ENCODE data around the gene FBXO21. TPM values are rescaled to one million over a fixed set of nuclear protein-coding genes. Genes with fewer than 3 reads are reported as not detected.
A peak's percentile ranks its signal among the peaks of the same experiment; 100 is the strongest.

The FBXO21 gene
- 10 to 100 TPM; 80.2 to 95.8 (median 81.9) TPM for total RNA-seq

GRCh38 chr12:117190210-117190781 is at the start of gene FBXO21:
FBXO21 (minus strand) TSS chr12:117190470; CDS start chr12:117190456, 14 bp downstream.
- H3K36me3 ChIP-seq: peaks cover 0 to 19% of the 10 kb centered on the region in 2 donors
- H3K4me3 ChIP-seq: peak within 1 kb of the TSS; percentile 69 to 88
- TF ChIP-seq POLR2AphosphoS5 (IDR thresholded peaks at IDR 0.05) (peak; percentile 80), EP300 (IDR thresholded peaks at IDR 0.05) (no peak), POLR2A (IDR thresholded peaks at IDR 0.05) (peak; percentile 74 to 86)
- WGBS, 2 donors (ENCODE audit: low coverage in 1 of 2): 0 to 7% methylated on average over 3 to 10 of the region's 59 CpGs
- peak within 1 kb of the TSS in 3 of 4 donors; percentile 80 to 88 (median 83) for H3K27ac ChIP-seq
- H3K27me3 ChIP-seq: no peaks in the 10 kb centered on the region
- ATAC-seq: peak; percentile 98
- H3K4me1 ChIP-seq: peaks cover 0 to 26% (median 6%) of the 10 kb centered on the region in 3 donors
- H3K9me3 ChIP-seq: no peaks in the 10 kb centered on the region

GRCh38 chr12:117236456-117237001 is 46.3 kb upstream of the FBXO21 start:
- whole genome bisulfite sequencing, 2 donors (ENCODE audit: low coverage in 1 of 2): 0 to 13% methylated on average over 3 to 7 of the region's 13 CpGs
- Histone ChIP-seq H3K27me3 (peaks cover 65% of the 10 kb centered on the region), H3K9me3 (no peaks in the 10 kb centered on the region), H3K27ac (no peak overlapping the region), H3K4me1 (no peaks in the 10 kb centered on the region), H3K36me3 (no peaks in the 10 kb centered on the region), H3K4me3 (no peak overlapping the region)
- ATAC-seq: no peak
- TF ChIP-seq CTCF (IDR thresholded peaks at IDR 0.05): peak in 2 of 4 experiments; percentile 45 to 70
- no peak for TF ChIP-seq POLR2AphosphoS5 (IDR thresholded peaks at IDR 0.05)

GRCh38 chr12:117235261-117235660 is 45.0 kb upstream of the FBXO21 start:
- Histone ChIP-seq H3K4me1 (no peaks in the 10 kb centered on the region), H3K4me3 (no peak overlapping the region), H3K27ac (no peak overlapping the region), H3K36me3 (no peaks in the 10 kb centered on the region), H3K27me3 (peaks cover 73% of the 10 kb centered on the region), H3K9me3 (no peaks in the 10 kb centered on the region)
- no peak for TF ChIP-seq POLR2AphosphoS5 (IDR thresholded peaks at IDR 0.05)
- TF ChIP-seq EP300 (IDR thresholded peaks at IDR 0.05): no peak
- TF ChIP-seq CTCF (IDR thresholded peaks at IDR 0.05): no peak
- TF ChIP-seq POLR2A (IDR thresholded peaks at IDR 0.05): no peak
- 17 to 61% methylated on average over 2 of the region's 2 CpGs for WGBS, 2 donors (ENCODE audit: low coverage in 1 of 2)
- ATAC-seq: no peak

- TF ChIP-seq EP300 (IDR thresholded peaks at IDR 0.05): no peak
- TF ChIP-seq POLR2AphosphoS5 (IDR thresholded peaks at IDR 0.05): no peak
- no peak for TF ChIP-seq POLR2A (IDR thresholded peaks at IDR 0.05)
- no peak for TF ChIP-seq CTCF (IDR thresholded peaks at IDR 0.05)
- ATAC-seq: no peak
- Histone ChIP-seq H3K27me3 (peaks cover 75% of the 10 kb centered on the region), H3K9me3 (no peaks in the 10 kb centered on the region), H3K27ac (no peak overlapping the region), H3K4me1 (no peaks in the 10 kb centered on the region), H3K36me3 (no peaks in the 10 kb centered on the region), H3K4me3 (no peak overlapping the region)
- WGBS, 2 donors (ENCODE audit: low coverage in 1 of 2): 88% methylated on average over 5 of the region's 15 CpGs; no CpG with 5 or more reads in 1 of the 2 donors
These were observed 44.2 kb upstream of the FBXO21 start for GRCh38 chr12:117234441-117234840.

GRCh38 chr12:117231750-117232149 is 41.5 kb upstream of the FBXO21 start:
- Histone ChIP-seq H3K36me3 (no peaks in the 10 kb centered on the region), H3K27ac (no peak overlapping the region), H3K27me3 (peaks cover 80% of the 10 kb centered on the region), H3K4me1 (no peaks in the 10 kb centered on the region), H3K4me3 (no peak overlapping the region), H3K9me3 (no peaks in the 10 kb centered on the region)
- TF ChIP-seq CTCF (IDR thresholded peaks at IDR 0.05) (no peak), EP300 (IDR thresholded peaks at IDR 0.05) (no peak), POLR2AphosphoS5 (IDR thresholded peaks at IDR 0.05) (no peak), POLR2A (IDR thresholded peaks at IDR 0.05) (no peak)
- 82 to 88% methylated on average over 4 to 5 of the region's 11 CpGs for WGBS, 2 donors (ENCODE audit: low coverage in 1 of 2)
- no peak for ATAC-seq
